HL-60 (cell line): Measurements from ENCODE around the gene KCNG2.

Experiments used
- DNase-seq, 2 experiments: peaks; one replicate each; pipeline ENCODE4 v3.0.0-alpha.2; 2010 to 2020; ENCODE audit warnings: low read depth in 1 of 2, low spot score in 1 of 2
- H3K27ac ChIP-seq: fragments of 250-450 bp; sonication (Bioruptor Pico); replicated peaks from 2 replicates; pipeline ENCODE4 v1.5.1; 2020; ENCODE audit warnings: mild to moderate bottlenecking, moderate library complexity
- H3K27me3 ChIP-seq: fragments of 250-450 bp; sonication (Bioruptor Pico); 2 replicates; pipeline ENCODE4 v1.5.1; 2021; ENCODE audit warnings: mild to moderate bottlenecking, moderate library complexity; ENCODE audit not compliant: insufficient read depth, poor library complexity, severe bottlenecking
- H3K4me3 ChIP-seq: replicated peaks from 2 replicates; pipeline ENCODE4 v1.5.1; 2011; ENCODE audit warnings: mild to moderate bottlenecking, control low read depth, low read length; ENCODE audit not compliant: insufficient read depth
- GABPA ChIP-seq: IDR thresholded peaks from 2 replicates; pipeline ENCODE4 v1.6.1; 2012; ENCODE audit warnings: low read depth
- POLR2AphosphoS5 ChIP-seq: IDR thresholded peaks from 2 replicates; pipeline ENCODE4 v1.6.1; 2012; ENCODE audit warnings: low read depth
- SPI1 ChIP-seq: IDR thresholded peaks from 2 replicates; pipeline ENCODE4 v1.6.1; 2012; ENCODE audit warnings: low read depth, mild to moderate bottlenecking, borderline replicate concordance
- TF ChIP-seq, protein P1 (sequence below): IDR thresholded peaks from 2 replicates; pipeline ENCODE4 v1.6.1; 2012; ENCODE audit warnings: low read depth; ENCODE audit not compliant: insufficient replicate concordance
- TF ChIP-seq, protein P2 (sequence below): IDR thresholded peaks from one replicate; pipeline ENCODE4 v1.5.1; 2011; ENCODE audit warnings: low read length, control low read depth, inconsistent platforms; ENCODE audit not compliant: insufficient read depth

Gene KCNG2

DNA sequence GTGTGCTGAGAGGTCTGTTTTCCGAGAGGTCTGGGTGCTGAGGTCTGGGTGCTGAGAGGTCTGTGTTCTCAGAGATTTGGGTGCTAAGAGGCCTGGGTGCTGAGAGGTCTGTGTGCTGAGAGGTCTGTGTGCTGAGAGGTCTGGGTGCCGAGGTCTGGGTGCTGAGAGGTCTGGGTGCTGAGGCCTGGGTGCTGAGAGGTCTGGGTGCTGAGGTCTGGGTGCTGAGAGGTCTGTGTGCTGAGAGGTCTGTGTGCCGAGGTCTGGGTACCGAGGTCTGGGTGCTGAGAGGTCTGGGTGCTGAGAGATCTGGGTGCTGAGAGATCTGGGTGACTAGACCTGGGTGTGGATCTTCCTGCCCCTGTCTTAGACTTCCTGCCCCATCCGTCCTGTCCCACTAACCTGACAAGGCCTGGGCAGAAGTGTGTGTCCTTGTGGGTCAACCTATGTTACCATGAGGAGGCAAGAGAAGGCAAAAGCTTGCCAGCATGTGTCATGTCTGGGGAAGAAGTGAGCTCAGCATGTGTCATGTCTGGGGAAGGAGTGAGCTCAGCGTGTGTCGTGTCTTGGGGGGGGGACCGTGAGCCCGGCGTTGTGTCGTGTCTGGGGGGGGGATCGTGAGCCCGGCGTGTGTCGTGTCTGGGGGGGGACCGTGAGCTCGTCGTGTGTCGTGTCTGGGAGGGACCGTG, 69.3 kb downstream of the KCNG2 start:
- no peak for DNase-seq

DNA sequence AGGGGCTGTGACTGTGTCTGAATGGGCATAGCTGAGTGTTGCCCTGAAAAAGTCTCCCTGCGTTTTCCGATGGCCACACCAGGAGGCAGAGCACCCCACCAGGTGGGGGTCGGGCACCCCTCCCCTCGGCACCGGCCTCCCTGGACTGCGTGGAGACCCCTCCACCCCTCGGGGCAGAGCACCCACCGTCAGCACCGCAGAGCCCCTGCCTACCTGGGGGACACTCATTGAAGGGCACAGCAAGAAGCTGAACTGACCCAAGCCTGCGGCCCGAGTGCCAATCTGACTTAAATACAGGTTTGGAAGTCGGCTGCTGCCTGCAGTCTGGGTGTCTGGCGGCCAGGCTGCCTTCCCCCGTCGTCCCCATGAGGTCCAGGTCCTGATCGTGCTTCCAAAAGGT, 69.9 kb downstream of the KCNG2 start:
- H3K27me3 ChIP-seq: no peaks in the 10 kb centered on the region
- no peak for TF ChIP-seq POLR2AphosphoS5
- TF ChIP-seq, protein P1, sequence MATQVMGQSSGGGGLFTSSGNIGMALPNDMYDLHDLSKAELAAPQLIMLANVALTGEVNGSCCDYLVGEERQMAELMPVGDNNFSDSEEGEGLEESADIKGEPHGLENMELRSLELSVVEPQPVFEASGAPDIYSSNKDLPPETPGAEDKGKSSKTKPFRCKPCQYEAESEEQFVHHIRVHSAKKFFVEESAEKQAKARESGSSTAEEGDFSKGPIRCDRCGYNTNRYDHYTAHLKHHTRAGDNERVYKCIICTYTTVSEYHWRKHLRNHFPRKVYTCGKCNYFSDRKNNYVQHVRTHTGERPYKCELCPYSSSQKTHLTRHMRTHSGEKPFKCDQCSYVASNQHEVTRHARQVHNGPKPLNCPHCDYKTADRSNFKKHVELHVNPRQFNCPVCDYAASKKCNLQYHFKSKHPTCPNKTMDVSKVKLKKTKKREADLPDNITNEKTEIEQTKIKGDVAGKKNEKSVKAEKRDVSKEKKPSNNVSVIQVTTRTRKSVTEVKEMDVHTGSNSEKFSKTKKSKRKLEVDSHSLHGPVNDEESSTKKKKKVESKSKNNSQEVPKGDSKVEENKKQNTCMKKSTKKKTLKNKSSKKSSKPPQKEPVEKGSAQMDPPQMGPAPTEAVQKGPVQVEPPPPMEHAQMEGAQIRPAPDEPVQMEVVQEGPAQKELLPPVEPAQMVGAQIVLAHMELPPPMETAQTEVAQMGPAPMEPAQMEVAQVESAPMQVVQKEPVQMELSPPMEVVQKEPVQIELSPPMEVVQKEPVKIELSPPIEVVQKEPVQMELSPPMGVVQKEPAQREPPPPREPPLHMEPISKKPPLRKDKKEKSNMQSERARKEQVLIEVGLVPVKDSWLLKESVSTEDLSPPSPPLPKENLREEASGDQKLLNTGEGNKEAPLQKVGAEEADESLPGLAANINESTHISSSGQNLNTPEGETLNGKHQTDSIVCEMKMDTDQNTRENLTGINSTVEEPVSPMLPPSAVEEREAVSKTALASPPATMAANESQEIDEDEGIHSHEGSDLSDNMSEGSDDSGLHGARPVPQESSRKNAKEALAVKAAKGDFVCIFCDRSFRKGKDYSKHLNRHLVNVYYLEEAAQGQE: no peak
- TF ChIP-seq SPI1: no peak
- no peak for TF ChIP-seq GABPA
- TF ChIP-seq, protein P2, sequence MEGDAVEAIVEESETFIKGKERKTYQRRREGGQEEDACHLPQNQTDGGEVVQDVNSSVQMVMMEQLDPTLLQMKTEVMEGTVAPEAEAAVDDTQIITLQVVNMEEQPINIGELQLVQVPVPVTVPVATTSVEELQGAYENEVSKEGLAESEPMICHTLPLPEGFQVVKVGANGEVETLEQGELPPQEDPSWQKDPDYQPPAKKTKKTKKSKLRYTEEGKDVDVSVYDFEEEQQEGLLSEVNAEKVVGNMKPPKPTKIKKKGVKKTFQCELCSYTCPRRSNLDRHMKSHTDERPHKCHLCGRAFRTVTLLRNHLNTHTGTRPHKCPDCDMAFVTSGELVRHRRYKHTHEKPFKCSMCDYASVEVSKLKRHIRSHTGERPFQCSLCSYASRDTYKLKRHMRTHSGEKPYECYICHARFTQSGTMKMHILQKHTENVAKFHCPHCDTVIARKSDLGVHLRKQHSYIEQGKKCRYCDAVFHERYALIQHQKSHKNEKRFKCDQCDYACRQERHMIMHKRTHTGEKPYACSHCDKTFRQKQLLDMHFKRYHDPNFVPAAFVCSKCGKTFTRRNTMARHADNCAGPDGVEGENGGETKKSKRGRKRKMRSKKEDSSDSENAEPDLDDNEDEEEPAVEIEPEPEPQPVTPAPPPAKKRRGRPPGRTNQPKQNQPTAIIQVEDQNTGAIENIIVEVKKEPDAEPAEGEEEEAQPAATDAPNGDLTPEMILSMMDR: no peak
- no peak overlapping the region for H3K27ac ChIP-seq
- no peak for DNase-seq
- H3K4me3 ChIP-seq: no peak overlapping the region

More for the DNA sequence above, 69.3 kb downstream of the KCNG2 start:
- no peak overlapping the region for H3K4me3 ChIP-seq
- TF ChIP-seq POLR2AphosphoS5 (no peak), GABPA (no peak), SPI1 (no peak)
- TF ChIP-seq, protein P1: no peak
- TF ChIP-seq, protein P2: no peak
- no peaks in the 10 kb centered on the region for H3K27me3 ChIP-seq
- H3K27ac ChIP-seq: no peak overlapping the region

DNA sequence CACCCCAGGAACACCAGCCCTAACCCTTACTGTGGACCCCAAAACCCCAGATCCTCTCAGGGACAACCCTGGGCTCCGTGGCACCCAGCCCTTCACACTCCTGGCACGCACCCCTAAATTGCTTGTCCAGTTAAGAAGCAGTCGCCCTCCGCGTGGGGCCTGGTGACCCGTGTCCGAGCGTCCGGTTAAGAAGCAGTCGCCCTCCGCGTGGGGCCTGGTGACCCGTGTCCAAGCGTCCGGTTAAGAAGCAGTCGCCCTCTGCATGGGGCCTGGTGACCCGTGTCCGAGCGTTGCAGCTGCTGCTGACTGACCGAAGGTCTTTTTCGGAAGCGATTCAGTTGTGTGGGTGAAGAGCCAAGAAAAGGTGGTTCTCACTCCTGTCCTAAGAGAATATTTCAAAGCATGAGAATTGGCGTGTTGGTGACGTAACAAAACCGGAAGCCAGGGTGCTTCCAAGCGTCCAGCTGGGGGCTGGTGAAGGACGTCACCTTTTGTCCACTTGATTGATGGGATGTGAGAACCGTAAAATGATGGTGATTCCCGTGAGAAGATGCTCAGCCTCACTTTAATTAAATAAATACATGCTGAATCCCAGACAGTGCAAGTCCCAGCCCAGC, 70.5 kb downstream of the KCNG2 start:
- no peak for DNase-seq
- TF ChIP-seq, protein P1: no peak
- TF ChIP-seq POLR2AphosphoS5 (no peak), SPI1 (no peak), GABPA (no peak)
- TF ChIP-seq, protein P2: no peak

More for the DNA sequence above, 70.5 kb downstream of the KCNG2 start:
- Histone ChIP-seq H3K27ac (no peak overlapping the region), H3K4me3 (no peak overlapping the region), H3K27me3 (no peaks in the 10 kb centered on the region)
